Thoracic aorta (tissue), 2 donors: ENCODE data around the gene PDGFRB. TPM values are rescaled to one million over a fixed set of nuclear protein-coding genes. Genes with fewer than 3 reads are reported as not detected.

Experiments used
- ATAC-seq: fragments of 150-250 bp; one replicate; pipeline ENCODE4 v1.8.0; 2017; ENCODE audit warnings: low read depth; ENCODE audit not compliant: insufficient number of reproducible peaks, low FRiP score
- DNase-seq: peaks from one replicate; pipeline ENCODE4 v3.0.0-alpha.2; 2020; ENCODE audit warnings: low spot score
- H3K27ac ChIP-seq, 2 donors: fragments of 200-600 bp; sonication (generic); 1 replicate in 1 of 2; 2 replicates in 1 of 2; pipeline ENCODE4 v1.5.1; 2016; ENCODE audit warnings: mild to moderate bottlenecking in 2 of 2, moderate library complexity in 2 of 2
- H3K27me3 ChIP-seq: fragments of 200-600 bp; sonication (generic); replicated peaks from 2 replicates; pipeline ENCODE4 v1.6.0; 2016; ENCODE audit warnings: mild to moderate bottlenecking; ENCODE audit not compliant: insufficient read depth
- H3K36me3 ChIP-seq: fragments of 200-600 bp; sonication (generic); one replicate; pipeline ENCODE4 v1.5.1; 2016
- H3K4me1 ChIP-seq, 2 donors: fragments of 200-600 bp; sonication (generic); 1 replicate in 1 of 2; 2 replicates in 1 of 2; pipeline versions ENCODE4 v1.5.1 to v1.6.0; 2016; ENCODE audit warnings: low read depth in 2 of 2, mild to moderate bottlenecking in 1 of 2; ENCODE audit not compliant: control insufficient read depth in 1 of 2
- H3K4me3 ChIP-seq: fragments of 200-600 bp; sonication (generic); 2 replicates; pipeline ENCODE4 v1.5.1; 2016; ENCODE audit warnings: mild to moderate bottlenecking
- H3K9me3 ChIP-seq: fragments of 200-600 bp; sonication (generic); 2 replicates; pipeline ENCODE4 v1.5.1; 2016
- total RNA-seq, 2 donors: library from RNA; depleted of rRNA; stranded (reverse); fragments of >200 nt; gene quantifications; one replicate each; pipeline versions ENCODE4 v1.1.0 to v1.2.3, GENCODE V29; 2016
- TF ChIP-seq, protein P1 (sequence below): fragments of 200-600 bp; sonication (generic); IDR thresholded peaks from one replicate; pipeline ENCODE4 v1.5.1; 2019; ENCODE audit warnings: antibody characterized with exemption

The PDGFRB gene
- total RNA-seq, 2 donors from 2014 or later = 362 to 421 TPM

- TF ChIP-seq, protein P1, sequence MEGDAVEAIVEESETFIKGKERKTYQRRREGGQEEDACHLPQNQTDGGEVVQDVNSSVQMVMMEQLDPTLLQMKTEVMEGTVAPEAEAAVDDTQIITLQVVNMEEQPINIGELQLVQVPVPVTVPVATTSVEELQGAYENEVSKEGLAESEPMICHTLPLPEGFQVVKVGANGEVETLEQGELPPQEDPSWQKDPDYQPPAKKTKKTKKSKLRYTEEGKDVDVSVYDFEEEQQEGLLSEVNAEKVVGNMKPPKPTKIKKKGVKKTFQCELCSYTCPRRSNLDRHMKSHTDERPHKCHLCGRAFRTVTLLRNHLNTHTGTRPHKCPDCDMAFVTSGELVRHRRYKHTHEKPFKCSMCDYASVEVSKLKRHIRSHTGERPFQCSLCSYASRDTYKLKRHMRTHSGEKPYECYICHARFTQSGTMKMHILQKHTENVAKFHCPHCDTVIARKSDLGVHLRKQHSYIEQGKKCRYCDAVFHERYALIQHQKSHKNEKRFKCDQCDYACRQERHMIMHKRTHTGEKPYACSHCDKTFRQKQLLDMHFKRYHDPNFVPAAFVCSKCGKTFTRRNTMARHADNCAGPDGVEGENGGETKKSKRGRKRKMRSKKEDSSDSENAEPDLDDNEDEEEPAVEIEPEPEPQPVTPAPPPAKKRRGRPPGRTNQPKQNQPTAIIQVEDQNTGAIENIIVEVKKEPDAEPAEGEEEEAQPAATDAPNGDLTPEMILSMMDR = no peak
- Histone ChIP-seq H3K9me3 (no peaks in the 10 kb centered on the region), H3K27ac (no peak overlapping the region), H3K27me3 (no peaks in the 10 kb centered on the region), H3K4me3 (no peak overlapping the region), H3K36me3 (no peaks in the 10 kb centered on the region), H3K4me1 (no peaks in the 10 kb centered on the region)
- DNase-seq (no peak), ATAC-seq (no peak)
These were observed 51.7 kb downstream of the PDGFRB start for GRCh38 chr5:150103678-150104549.

GRCh38 chr5:150101023-150101422 is 54.6 kb downstream of the PDGFRB start:
- DNase-seq = no peak

GRCh38 chr5:150097152-150097551 is 58.5 kb downstream of the PDGFRB start:
- TF ChIP-seq, protein P1 = no peak
- no peak overlapping the region for H3K4me3 ChIP-seq
- no peaks in the 10 kb centered on the region for H3K4me1 ChIP-seq
- H3K27me3 ChIP-seq = no peaks in the 10 kb centered on the region
- DNase-seq (no peak), ATAC-seq (no peak)
- no peaks in the 10 kb centered on the region for H3K36me3 ChIP-seq
- H3K27ac ChIP-seq = no peak overlapping the region
- no peaks in the 10 kb centered on the region for H3K9me3 ChIP-seq

More at GRCh38 chr5:150101023-150101422, 54.6 kb downstream of the PDGFRB start:
- TF ChIP-seq, protein P1 = no peak
- no peaks in the 10 kb centered on the region for H3K9me3 ChIP-seq
- ATAC-seq = no peak
- H3K36me3 ChIP-seq = no peaks in the 10 kb centered on the region
- no peaks in the 10 kb centered on the region for H3K27me3 ChIP-seq
- no peak overlapping the region for H3K27ac ChIP-seq
- no peaks in the 10 kb centered on the region for H3K4me1 ChIP-seq
- no peak overlapping the region for H3K4me3 ChIP-seq

DNA sequence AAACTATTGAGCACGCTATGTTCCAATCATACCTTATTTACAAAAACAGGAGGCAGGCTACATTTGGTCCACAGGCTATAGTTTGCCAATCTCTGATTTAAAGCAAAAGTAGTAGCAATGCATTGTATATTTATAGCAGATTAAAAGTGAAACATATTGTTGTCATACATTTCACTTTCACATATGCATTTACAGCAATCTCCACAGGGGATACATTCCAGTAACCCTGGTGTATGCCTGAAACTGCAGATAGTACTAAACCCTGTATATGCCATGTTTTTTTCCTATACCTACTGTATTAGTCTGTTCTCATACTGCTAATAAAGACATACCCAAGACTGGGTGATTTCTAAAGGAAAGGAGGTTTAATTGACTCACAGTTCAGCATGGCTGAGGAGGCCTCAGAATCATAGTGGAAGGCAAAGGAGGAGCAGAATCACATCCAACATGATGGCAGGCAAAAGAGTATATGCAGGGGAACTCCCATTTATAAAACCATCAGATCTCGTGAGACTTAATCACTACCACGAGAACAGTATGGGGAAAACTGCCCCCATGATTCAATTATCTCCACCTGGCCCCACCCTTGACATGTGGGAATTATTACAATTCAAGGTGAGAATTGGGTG is 63.4 kb downstream of the PDGFRB start:
- H3K27ac ChIP-seq = no peak overlapping the region
- no peak overlapping the region for H3K4me3 ChIP-seq
- DNase-seq (no peak), ATAC-seq (no peak)
- H3K36me3 ChIP-seq = no peaks in the 10 kb centered on the region
- H3K27me3 ChIP-seq = no peaks in the 10 kb centered on the region
- peaks cover 0 to under 1% of the 10 kb centered on the region in 2 donors for H3K4me1 ChIP-seq
- TF ChIP-seq, protein P1 = no peak
- H3K9me3 ChIP-seq = no peaks in the 10 kb centered on the region

GRCh38 chr5:150085950-150086715 is 69.5 kb downstream of the PDGFRB start, which contains the start of gene CSF1R:
Gene CSF1R (minus strand): TSS chr5:150086554. CDS start chr5:150086427, 127 bp downstream.
- no peak within 1 kb of the TSS for H3K27ac ChIP-seq
- TF ChIP-seq, protein P1 = no peak
- no peak for ATAC-seq
- no peaks in the 10 kb centered on the region for H3K9me3 ChIP-seq
- peak within 1 kb of the TSS; percentile 65 for H3K4me3 ChIP-seq
- H3K27me3 ChIP-seq = no peaks in the 10 kb centered on the region
- no peaks in the 10 kb centered on the region for H3K36me3 ChIP-seq
- no peak for DNase-seq
- H3K4me1 ChIP-seq = peaks cover 2 to 6% of the 10 kb centered on the region in 2 donors
